ENCODE results near the gene PRCD.
"Not testable (repeated sequence)": the region's sequence is repeated elsewhere in the genome, so short reads cannot be mapped to it uniquely, and the experiment has no call there.

Gene PRCD

DNA sequence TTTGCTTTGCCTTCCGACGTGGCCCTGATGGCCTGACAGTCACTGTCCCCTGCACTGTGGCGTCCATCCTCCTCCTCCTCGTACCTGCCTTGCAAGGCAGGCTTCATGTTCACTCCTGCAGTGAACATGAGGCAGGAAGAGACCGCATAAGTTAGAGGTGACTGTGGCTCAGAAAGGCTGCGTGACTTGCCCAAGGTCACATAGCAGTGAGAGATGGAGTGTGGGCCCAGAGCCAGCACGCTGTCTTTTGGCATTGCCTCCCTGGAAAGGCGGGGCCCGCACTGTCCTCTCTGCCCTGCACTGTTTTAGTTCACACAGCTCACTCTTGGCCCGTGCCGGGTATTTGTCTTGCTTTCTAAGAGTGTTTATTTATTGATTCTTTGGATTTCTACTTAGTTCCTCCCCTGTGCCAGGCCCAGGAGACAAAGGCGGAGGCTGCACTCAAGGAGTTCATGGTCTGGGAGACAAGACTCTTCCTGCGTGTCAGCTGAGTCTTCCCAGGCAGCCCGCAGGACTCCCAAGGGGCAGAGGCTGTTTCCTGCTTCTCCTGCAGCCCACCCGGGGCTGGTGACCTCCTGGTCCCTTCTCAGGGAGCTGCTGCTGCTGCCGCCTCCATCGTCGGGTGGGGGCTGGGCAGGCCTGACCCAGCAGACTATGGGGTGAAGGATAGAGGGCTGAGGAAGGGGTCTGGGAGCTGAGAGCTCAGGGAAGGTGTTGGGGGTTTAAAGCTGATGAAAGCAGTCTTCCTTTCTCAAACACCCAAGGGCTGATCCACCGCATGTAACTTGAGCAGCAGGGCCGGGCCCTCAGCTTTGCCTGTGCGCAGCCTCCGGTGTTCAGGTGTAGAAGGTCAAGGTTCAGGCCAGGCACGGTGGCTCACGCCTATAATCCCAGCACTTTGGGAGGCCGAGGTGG lies 15.0 kb upstream of the PRCD start:
- FAIRE-seq (no peak), DNase-seq (ENCODE audit: extremely low spot score, insufficient read length, low read depth) (no peak)

DNA sequence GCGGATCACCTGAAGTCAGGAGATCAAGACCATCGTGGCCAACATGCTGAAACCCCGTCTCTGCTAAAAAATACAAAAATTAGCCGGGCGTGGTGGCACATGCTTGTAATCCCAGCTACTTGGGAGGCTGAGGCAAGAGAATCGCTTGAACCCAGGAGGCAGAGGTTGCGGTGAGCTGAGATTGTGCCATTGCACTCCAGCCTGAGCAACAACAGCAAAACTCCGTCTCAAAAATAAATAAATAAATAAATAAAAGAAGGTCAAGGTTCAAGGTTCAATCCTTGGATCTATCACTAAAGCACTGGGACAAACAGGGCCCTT lies 14.4 kb upstream of the PRCD start:
- DNase-seq (ENCODE audit: extremely low spot score, insufficient read length, low read depth); FAIRE-seq: not testable (repeated sequence)

DNA sequence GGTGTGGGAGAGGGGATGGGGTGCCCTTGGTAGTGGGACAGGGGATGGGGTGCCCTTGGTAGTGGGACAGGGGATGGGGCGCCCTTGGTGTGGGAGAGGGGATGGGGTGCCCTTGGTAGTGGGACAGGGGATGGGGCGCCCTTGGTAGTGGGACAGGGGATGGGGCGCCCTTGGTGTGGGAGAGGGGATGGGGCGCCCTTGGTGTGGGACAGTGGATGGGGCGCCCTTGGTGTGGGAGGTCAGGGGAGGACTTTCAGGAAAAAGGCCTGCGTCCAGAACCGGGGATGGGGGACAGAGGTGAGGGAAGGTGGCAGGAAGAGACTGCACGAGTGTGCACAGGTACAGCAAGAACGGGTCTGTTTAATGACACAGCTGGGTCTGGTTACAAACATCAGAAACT lies 12.8 kb upstream of the PRCD start:
- not testable (repeated sequence) for DNase-seq (ENCODE audit: extremely low spot score, insufficient read length, low read depth); FAIRE-seq

DNA sequence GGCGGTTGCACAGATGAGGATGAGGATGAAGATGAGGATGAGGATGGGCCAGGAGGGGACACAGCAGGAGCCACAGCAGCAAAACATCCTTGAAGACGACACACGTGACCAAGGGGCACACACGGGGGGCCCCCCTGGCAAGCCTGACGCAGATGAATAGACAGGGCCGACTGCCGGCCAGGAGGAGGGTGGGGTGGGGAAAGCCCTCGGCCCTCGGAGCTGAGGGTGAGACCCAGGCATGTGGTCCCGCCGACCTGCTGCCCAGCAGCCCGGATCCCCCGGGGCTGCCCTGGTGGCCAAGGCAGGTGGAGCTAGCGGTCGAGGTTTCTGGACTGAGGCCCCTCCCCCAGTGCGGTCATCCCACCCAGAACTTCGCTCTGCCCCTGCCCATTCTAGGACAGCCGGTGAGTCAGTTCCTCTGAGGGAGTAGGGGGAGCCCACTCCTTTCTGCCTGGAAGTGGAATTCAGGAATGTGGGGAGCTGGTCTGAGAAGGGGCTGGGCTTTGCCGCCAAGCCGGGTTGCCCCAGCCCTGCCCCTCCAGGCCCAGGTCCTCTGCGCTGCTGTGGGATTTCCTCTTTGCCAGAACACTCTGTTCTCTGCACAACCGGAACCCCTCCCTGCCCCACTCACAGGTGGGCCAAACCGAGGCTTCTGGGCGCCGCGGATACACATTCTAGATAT lies 12.3 kb upstream of the PRCD start:
- no peak for DNase-seq (ENCODE audit: extremely low spot score, insufficient read length, low read depth)
- FAIRE-seq, result no peak

DNA sequence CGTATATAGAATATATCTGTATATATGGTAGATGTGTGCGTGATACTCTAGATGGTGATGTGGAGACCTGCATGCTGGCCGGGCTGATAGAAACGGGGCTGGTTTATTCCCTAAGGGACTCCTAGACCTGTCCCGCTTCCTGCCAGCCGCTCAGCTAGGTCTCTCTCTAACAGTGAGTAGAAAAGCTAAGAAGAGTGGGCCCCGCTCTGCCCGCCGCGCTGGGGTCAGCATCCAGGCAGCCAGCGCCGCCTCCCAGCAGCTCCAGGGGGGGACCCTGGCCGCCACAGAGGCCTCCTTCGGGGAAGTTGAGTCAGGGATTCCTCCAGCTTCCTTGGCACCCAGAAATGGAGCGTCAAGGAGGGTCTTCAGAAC lies 11.7 kb upstream of the PRCD start:
- no peak for FAIRE-seq

DNA sequence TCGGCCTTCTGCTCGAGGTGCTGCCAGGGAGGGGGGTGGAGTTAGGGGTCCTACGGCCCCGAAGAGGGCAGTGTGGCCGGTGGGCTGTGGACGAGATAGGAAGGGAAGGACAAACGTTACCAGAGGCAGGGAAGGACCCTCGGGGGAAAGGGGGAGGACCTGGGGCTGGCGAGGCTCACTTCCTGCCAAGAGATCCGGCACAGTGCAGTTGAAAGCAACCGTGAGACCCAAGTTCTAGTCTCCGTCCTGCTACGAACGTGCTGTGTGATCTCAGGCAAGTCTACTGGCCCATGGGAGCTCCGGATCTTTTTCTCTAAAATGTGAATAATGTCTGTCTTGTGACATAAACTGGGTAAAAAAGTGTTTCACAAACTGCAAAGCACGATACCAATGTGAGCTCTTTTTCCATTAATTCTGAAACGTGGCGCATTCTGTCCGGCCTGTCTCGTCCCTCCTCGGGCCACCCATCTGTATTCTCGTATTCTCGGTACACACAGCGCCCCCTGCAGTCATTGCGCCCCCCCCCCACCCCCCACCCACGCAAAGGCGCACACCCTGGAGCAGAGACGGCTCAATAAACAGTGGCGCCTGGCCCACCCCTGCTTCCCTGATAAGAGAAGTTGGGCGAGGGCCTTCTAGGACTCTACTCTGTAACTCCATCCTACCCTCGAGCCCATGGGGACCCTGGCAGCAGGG lies 11.2 kb upstream of the PRCD start:
- no peak for DNase-seq (ENCODE audit: extremely low spot score, insufficient read length, low read depth)
- FAIRE-seq, result no peak

More for the DNA sequence above, 11.7 kb upstream of the PRCD start:
- no peak for DNase-seq (ENCODE audit: extremely low spot score, insufficient read length, low read depth)

DNA sequence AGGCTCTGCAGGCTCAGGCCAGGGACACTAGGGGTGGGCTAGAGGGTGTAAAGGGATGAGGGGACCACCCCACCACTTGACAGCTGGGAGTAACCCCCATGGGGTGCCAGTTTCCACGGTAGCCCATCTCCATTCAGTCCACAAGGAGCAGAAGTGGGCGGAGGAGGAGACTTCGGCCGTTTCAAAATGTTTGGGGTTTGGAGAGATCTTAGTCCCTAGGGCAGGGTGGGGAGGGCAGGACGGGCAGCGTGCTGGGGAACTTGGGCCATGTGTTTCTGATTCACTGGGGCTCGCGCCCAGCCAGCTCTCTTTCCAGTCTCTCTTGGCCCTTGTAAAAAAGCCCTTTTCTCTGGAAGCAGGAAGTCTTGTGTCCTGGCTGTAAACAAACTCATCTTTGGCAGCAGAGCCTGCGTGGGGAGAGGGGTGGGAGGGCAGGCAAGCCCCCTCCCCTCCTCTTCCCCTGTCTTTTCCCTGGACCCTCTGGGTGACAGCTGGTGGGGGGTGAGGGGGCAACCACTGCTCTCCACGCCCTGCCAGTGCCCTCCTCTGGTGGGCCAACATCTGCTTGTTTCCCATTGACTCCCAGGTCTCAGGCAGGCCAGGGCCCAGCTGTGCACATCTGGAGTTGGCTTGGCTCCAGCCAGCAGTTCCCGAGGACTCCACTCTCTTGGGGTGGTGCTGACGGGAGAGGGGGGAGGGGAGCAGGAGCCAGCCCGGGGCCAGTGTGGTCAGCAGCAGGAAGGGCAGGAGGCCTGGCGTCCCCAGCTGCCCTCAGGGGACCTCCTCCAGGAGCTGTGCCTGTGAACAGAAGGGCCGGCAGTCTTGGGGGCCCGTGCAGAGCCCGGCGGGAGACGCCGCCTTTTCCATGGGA lies 10.4 kb upstream of the PRCD start:
- FAIRE-seq, result no peak
- no peak for DNase-seq (ENCODE audit: extremely low spot score, insufficient read length, low read depth)

DNA sequence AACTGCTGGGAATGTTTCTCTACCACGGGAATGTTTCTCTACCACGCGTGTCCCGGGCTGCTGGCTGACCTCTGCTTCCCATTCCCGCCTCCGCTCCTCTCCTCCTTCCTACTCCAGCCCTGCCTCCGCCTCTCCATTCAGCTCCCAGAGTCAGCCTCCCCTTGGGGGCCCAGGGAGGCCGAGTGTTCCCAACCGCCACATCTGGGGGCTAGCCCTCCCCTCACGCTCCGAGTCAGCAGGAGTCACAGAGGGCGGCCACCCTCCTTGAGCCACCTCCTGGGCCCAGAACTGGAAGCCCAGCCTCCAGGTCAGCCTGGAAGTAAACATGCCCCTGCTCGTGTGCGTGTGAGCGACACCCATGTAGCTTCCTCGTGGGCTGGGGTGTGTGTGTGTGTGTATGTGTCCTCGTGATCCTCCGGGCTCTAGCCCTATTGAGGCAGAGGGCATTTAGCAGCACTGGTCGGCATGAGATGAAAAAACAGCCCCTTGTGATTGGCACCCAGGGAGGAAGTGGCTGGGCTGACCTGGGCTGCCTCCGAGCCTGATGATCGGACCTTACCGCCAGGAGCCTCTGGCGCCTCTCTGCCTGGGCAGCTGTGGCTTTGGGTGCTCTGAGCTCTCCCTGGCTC lies 9.6 kb upstream of the PRCD start:
- FAIRE-seq, result no peak
- DNase-seq (ENCODE audit: extremely low spot score, insufficient read length, low read depth), result no peak

DNA sequence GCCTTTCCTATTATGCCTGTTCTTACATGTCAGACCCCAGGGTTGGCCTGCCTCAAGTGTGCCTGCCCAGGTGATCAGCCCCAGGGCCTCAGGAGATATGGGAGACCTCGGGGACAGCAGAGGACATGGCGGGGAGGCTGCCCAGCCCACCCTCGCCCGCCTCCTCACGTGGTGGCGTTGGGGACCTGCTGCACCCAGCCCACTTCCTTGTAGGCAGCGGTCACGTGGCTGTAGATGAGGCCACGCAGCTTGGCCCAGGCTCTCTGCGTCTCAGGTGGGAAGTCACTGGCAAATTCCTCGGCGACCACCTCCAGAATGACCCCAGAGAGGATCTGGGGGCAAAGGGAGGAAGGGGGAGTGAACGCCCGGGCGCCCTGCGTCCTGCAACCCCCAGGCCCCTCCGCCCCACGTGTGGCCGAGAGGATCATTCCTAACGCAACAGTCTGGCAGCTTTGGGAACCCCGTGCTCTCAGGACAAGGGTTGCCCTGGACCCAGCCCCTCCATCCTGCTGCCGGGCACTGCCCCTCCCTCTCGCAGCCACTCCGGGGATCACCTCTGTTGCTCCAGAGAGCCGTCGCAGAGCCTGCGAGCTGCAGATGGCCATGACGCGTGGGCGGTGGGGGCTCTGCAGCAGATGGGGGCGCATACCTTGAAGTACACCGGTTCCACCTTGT lies 8.9 kb upstream of the PRCD start:
- DNase-seq (ENCODE audit: extremely low spot score, insufficient read length, low read depth), result no peak

DNA sequence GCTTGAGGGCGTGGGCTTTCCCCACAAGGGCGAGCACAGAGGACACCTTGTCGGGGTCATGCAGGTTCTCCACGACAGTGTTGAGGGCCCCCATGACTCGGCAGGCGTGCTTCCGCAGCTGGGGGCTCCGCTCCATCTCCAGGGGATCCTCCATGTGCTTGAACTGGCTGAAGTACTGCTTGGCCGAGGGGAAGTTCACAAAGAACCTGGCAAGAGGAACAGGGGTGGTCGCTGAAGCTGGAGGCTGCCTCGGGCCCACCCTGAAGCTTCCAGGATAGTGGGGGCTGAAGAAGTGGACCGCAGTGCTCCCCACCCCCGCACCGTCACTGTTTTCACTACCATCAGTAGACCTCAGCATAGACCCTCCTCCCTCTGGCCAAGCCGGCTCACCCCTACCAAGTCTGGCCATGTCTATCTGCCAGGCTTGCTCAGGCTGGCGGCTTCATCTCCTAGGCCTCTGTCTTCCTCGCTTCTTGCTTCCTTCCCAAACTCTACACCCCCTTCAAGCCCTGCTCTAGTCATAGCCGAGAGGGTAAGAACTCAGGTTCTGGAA lies 8.3 kb upstream of the PRCD start:
- DNase-seq (ENCODE audit: extremely low spot score, insufficient read length, low read depth), result no peak
- no peak for FAIRE-seq

More for the DNA sequence above, 8.9 kb upstream of the PRCD start:
- no peak for FAIRE-seq

DNA sequence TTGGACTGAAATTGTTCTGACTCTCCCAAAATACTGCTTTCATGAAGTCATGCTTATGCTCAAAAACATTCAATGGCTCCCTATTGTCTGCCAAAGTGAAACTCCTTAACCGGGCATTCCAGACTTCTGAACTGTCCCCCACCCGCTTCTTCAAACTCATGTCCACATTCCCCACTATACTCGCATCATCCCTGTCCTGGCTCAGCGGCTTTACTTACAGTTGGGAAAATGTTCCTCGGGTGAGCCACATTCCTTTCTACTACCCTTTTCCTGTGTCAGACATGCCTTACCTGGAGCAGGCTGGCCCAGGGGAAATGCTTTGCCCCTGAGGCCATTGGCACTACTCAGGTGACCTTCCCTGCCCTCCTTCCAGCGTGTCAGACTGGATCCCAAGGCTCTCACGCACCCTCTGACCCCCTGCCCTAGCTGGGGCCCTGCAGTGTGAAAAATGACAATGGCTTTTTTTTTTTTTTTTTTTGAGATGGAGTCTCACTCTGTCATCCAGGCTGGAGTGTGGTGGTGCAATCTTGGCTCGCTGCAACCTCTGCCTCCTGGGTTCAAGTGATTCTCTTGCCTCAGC lies 7.7 kb upstream of the PRCD start:
- DNase-seq (ENCODE audit: extremely low spot score, insufficient read length, low read depth), result no peak
- no peak for FAIRE-seq

DNA sequence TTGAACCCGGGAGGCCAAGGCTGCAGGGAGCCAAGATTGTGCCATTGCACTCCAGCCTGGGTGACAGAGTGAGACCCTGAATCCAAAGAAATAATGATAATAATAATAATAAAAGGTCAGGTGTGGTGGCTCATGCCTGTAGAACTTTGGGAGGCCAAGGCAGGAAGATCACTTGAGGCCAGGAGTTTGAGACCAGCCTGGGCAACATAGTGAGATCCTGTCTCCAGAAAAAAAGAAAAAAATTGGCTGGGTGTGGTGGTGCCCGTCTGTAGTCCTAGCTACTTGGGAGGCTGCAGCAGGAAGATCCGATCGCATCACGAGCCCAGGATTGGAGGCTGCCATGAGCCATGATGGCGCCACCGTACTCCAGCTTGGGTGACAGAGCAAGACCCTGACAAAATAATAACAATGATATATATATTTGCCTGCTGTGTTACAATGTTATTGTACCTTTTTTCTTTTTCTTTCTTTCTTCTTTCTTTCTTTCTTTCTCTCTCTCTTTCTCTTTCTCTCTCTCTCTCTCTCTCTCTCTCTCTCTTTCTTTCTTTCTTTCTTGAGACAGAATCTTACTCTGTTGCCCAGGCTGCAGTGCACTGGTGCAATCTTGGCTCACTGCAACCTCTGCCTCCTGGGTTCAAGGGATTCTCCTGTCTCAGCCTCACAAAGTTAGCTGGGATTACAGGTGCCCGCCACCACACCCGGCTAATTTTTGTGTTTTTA lies 6.0 kb upstream of the PRCD start:
- DNase-seq (ENCODE audit: extremely low spot score, insufficient read length, low read depth); FAIRE-seq: not testable (repeated sequence)

DNA sequence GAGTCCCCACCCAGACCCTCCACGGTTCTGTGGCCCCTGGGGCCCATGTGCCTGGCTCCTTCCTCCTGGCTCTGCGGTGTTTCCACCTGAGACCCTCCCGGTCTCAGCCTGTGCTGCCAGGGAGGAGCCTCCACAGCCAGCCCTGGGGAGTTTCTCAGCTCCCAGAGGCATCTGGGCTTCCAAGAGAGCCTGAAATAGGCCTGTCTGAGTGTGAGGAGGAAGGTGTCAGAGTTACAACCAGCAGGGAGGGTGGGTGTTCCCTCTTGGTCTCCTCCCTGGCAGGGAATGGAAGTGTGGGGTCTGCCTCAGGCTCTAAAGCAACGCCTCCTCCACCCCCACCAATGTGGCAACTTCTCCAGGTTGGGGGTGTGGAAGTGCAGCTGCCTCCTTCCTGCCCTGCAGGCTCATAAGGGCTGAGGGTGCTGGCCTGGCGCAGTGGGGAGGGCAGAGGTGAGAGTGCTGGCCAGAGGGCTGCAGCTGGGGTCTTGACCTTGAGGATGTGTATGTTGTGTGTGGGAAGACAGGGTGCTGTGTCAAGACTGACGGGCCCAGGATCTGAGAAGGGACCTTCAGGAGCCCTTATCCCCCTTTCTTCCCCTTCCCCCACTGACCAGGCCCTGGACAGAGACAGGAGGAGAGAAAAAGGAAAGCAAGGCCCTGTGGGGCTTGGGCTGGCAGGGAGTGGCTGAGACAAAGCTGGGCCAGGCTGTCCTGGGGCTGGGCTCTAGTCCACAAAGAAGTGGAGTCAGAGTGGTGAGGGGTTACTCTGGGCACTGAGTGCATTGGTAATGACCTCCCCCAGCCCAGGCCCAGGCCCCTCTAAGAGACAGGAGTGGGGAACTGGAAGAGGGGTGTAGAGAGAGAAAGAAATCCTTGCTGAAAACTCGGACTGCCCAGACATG lies 4.8 kb upstream of the PRCD start:
- DNase-seq (ENCODE audit: extremely low spot score, insufficient read length, low read depth), result no peak
- no peak for FAIRE-seq

DNA sequence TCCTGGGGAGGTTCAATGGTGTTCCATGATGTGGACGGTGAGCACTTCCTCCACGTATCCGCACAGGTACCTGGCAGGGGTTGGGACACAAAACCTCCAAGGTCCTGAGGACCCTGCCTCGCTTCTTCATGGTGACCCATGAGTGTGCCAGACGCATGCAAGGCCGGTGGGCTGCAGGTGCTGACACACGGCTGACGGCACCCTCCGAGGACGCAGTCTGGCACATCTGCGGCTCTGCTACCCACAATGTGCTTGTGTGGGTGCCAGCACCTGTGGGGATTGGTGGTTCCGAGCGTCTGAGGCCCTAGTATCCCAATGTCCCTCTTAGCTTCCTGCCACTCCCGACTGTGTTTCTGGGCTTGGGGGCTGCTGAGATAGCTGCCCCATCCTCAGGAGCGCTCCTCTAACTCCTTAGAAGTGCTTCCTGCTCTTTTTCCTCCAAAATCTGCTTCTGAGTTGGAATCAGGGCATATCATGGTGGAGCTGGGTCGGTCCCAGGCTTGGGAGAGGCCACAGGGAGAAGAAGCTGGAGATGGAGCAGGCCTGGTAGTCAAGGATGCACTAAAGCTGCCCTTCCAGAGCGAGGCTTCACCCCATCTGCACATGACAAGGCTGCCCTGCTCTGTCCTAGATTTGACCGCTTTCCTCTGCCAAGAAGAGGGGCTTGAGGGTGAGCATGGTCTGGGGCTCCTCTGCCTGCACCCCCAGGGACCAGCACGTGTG lies 3.9 kb upstream of the PRCD start:
- FAIRE-seq, result no peak

DNA sequence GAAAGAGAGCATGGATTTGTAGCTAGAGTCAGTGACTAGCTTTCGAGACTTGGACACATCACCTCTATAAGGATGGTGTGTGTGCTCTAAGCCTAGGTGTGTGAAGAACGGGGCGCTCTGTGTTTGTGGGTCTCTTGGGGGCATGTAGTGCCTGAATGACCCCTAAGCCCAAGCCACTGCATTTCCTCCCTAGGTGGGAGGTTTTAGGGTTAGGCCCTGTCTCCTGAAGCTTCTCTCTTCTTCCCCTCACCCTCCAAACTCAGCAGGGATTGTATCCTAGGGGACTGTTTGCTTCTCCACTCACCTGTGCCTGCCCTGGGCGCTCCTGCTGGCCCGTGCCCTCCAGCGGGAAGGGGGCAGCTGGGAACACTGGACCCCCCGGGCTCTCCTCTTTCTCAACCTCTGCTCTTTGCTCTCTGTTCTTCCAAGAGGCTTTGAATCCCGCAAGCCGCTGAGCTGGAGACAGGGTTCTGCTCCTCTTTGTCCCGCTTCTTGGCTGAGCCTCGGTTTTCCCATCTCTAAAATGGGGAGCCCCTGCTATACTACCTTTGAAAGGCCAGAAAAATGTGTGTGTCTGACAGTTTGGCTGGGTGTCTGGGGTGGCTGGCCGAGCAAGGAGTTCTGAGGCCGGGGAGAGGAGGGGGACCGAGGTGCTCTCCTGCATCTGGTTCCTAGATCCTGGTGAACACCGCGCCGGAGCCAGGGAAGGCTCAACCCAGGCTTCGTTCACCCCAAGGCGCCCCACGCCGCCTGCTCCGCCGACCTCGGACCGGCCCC lies 3.1 kb upstream of the PRCD start:
- FAIRE-seq, result no peak
- DNase-seq (ENCODE audit: extremely low spot score, insufficient read length, low read depth), result no peak

More for the DNA sequence above, 3.9 kb upstream of the PRCD start:
- DNase-seq (ENCODE audit: extremely low spot score, insufficient read length, low read depth), result no peak

DNA sequence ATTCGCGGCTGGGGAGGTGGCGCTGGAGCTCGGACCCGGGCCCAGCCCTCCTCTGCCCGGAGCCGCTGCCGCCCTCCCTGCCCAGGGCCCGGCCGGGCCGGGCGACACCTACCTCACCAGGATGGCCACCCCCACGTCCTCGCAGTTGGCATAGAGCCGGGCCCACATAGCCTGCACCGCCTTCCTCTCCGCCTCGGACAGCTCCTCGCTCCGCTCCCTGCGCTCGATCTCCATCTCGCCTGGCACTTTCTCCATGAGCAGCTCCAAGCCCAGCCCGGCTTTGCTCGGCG lies 2.6 kb upstream of the PRCD start:
- DNase-seq (ENCODE audit: extremely low spot score, insufficient read length, low read depth) (no peak), FAIRE-seq (no peak)

Data from GM18507 (cell line).